GM12801 (cell line): ENCODE results near the gene PRL.

Experiments
- CTCF ChIP-seq: IDR thresholded peaks from one replicate; pipeline ENCODE4 v1.5.1; 2011; ENCODE audit warnings: control low read depth; ENCODE audit not compliant: insufficient read length; ENCODE audit errors: extremely low read depth

PRL gene

GRCh38 chr6:22313796-22314195 is 17.0 kb upstream of the PRL start:
- no peak for TF ChIP-seq CTCF

GRCh38 chr6:22308939-22309338 is 12.1 kb upstream of the PRL start:
- TF ChIP-seq CTCF = no peak

- no peak for TF ChIP-seq CTCF
Observed at GRCh38 chr6:22306741-22307466, 10.1 kb upstream of the PRL start.

- no peak for TF ChIP-seq CTCF
Observed at GRCh38 chr6:22302838-22303237, 6.0 kb upstream of the PRL start.

GRCh38 chr6:22300273-22300998 is 3.6 kb upstream of the PRL start:
- TF ChIP-seq CTCF = no peak

- no peak for TF ChIP-seq CTCF
Observed at GRCh38 chr6:22298475-22298890, 1.6 kb upstream of the PRL start.

- TF ChIP-seq CTCF = no peak
Observed at GRCh38 chr6:22296067-22296466, 769 bp downstream of the PRL start.
